Left ventricle myocardium inferior (tissue), 1 donor: ENCODE results near the gene AKAP8L. TPM values are rescaled to one million over a fixed set of nuclear protein-coding genes. Genes with fewer than 3 reads are reported as not detected.
"Not testable (repeated sequence)": the region's sequence is repeated elsewhere in the genome, so short reads cannot be mapped to it uniquely, and the experiment has no call there.

Experiments
- DNase-seq: peaks from one replicate; pipeline ENCODE4 v3.0.0-alpha.2; 2020
- H3K27ac ChIP-seq: fragments of 200-600 bp; replicated peaks from 2 replicates; pipeline ENCODE4 v1.8.0; 2021
- H3K27me3 ChIP-seq: fragments of 200-600 bp; 2 replicates; pipeline ENCODE4 v1.8.0; 2021; ENCODE audit warnings: low read depth
- H3K36me3 ChIP-seq: fragments of 200-600 bp; 2 replicates; pipeline ENCODE4 v1.8.0; 2021
- H3K4me1 ChIP-seq: fragments of 200-600 bp; 2 replicates; pipeline ENCODE4 v1.8.0; 2021
- H3K4me3 ChIP-seq: fragments of 200-600 bp; 2 replicates; pipeline ENCODE4 v1.8.0; 2021; ENCODE audit warnings: mild to moderate bottlenecking, moderate library complexity
- H3K9me3 ChIP-seq: fragments of 200-600 bp; replicated peaks from 2 replicates; pipeline ENCODE4 v1.8.0; 2021
- intact Hi-C: fragments of 100-400 bp; cut with micrococcal nuclease; formaldehyde crosslinking; loops from one replicate; pipeline ENCODE4 v1.11.0; 2022
- total RNA-seq: library from RNA; stranded (reverse); fragmentation: NEBNext Ultra II Directional; extraction: Animal tissue kit (Norgen Biotek cat#: 25700); gene quantifications from one replicate; pipeline ENCODE4 v1.2.1, GENCODE V29; 2021
- TF ChIP-seq, protein P1 (sequence below): fragments of 200-600 bp; IDR thresholded peaks from 2 replicates; pipeline ENCODE4 v1.8.0; 2021; ENCODE audit warnings: antibody characterized with exemption, mild to moderate bottlenecking, borderline replicate concordance
- donor health status: DM: no; HTN: yes; CAD: no; lungs with severe emphysema.

AKAP8L gene
- total RNA-seq, 1 donor from 2014 or later: 74.5 TPM

- no peak for DNase-seq
- TF ChIP-seq, protein P1, sequence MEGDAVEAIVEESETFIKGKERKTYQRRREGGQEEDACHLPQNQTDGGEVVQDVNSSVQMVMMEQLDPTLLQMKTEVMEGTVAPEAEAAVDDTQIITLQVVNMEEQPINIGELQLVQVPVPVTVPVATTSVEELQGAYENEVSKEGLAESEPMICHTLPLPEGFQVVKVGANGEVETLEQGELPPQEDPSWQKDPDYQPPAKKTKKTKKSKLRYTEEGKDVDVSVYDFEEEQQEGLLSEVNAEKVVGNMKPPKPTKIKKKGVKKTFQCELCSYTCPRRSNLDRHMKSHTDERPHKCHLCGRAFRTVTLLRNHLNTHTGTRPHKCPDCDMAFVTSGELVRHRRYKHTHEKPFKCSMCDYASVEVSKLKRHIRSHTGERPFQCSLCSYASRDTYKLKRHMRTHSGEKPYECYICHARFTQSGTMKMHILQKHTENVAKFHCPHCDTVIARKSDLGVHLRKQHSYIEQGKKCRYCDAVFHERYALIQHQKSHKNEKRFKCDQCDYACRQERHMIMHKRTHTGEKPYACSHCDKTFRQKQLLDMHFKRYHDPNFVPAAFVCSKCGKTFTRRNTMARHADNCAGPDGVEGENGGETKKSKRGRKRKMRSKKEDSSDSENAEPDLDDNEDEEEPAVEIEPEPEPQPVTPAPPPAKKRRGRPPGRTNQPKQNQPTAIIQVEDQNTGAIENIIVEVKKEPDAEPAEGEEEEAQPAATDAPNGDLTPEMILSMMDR: no peak
- H3K27ac ChIP-seq: peak overlapping the region; percentile 23
- H3K9me3 ChIP-seq: no peaks in the 10 kb centered on the region
- H3K27me3 ChIP-seq: no peaks in the 10 kb centered on the region
- H3K4me1 ChIP-seq: peaks cover 16% of the 10 kb centered on the region
- H3K36me3 ChIP-seq: peaks cover 60% of the 10 kb centered on the region
- no peak overlapping the region for H3K4me3 ChIP-seq
- intact Hi-C loops: no loop called here
Measured at GRCh38 chr19:15353908-15354307, 64.9 kb downstream of the AKAP8L start.

GRCh38 chr19:15352535-15352934 is 66.3 kb downstream of the AKAP8L start:
- H3K27ac ChIP-seq, H3K27me3 ChIP-seq: not testable (repeated sequence)

GRCh38 chr19:15341328-15341727 is 77.5 kb downstream of the AKAP8L start:
- H3K36me3 ChIP-seq, intact Hi-C loops, H3K27ac ChIP-seq, H3K9me3 ChIP-seq, DNase-seq, H3K27me3 ChIP-seq, H3K4me3 ChIP-seq: not testable (repeated sequence)
- peaks cover 13% of the 10 kb centered on the region for H3K4me1 ChIP-seq

More at GRCh38 chr19:15352535-15352934, 66.3 kb downstream of the AKAP8L start:
- H3K9me3 ChIP-seq, H3K4me3 ChIP-seq, DNase-seq, intact Hi-C loops: not testable (repeated sequence)
- peaks cover 16% of the 10 kb centered on the region for H3K4me1 ChIP-seq
- peaks cover 46% of the 10 kb centered on the region for H3K36me3 ChIP-seq

- Histone ChIP-seq H3K9me3 (no peaks in the 10 kb centered on the region), H3K36me3 (peaks cover 8% of the 10 kb centered on the region), H3K4me3 (no peak overlapping the region), H3K27ac (no peak overlapping the region), H3K27me3 (no peaks in the 10 kb centered on the region), H3K4me1 (peaks cover 24% of the 10 kb centered on the region)
- intact Hi-C loops: no loop called here
- no peak for DNase-seq
- TF ChIP-seq, protein P1: no peak
Measured at GRCh38 chr19:15340086-15340485, 78.7 kb downstream of the AKAP8L start.

DNA sequence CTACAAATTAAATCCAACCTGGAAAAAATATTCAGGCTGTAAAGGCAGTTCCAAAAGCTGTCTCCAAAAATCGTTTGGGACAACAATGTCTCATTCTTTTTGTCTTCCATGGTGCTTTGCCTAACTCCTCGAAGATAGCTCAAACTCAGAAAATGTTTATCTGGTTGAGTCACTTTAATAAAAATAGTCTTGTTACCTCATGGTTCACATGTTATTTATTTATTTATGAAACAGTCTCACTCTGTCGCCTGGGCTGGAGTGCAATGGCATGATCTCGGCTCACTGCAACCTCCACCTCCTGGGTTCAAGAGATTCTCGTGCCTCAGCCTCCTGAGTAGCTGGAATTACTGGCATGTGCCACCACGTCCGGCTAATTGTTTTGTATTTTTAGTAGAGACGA is 81.6 kb downstream of the AKAP8L start:
- no peak for DNase-seq
- peak overlapping the region; percentile 55 for H3K27ac ChIP-seq
- H3K4me1 ChIP-seq: peaks cover 43% of the 10 kb centered on the region
- no peaks in the 10 kb centered on the region for H3K36me3 ChIP-seq
- no peak overlapping the region for H3K4me3 ChIP-seq
- H3K27me3 ChIP-seq: no peaks in the 10 kb centered on the region
- TF ChIP-seq, protein P1: no peak
- no peaks in the 10 kb centered on the region for H3K9me3 ChIP-seq
- intact Hi-C loops: no loop called here

- DNase-seq, H3K36me3 ChIP-seq, H3K27me3 ChIP-seq, intact Hi-C loops, H3K4me3 ChIP-seq, H3K9me3 ChIP-seq: not testable (repeated sequence)
- peaks cover 49% of the 10 kb centered on the region for H3K4me1 ChIP-seq
- peak overlapping the region; percentile 55 for H3K27ac ChIP-seq
Measured at GRCh38 chr19:15335992-15336391, 82.8 kb downstream of the AKAP8L start.

- H3K4me1 ChIP-seq: peaks cover 82% of the 10 kb centered on the region
Measured at GRCh38 chr19:15332311-15332996, 86.3 kb downstream of the AKAP8L start, which contains the start of gene BRD4. TSS of gene BRD4 (minus strand) at chr19:15332539. CDS start at chr19:15273099, 59,440 bp downstream.

More at GRCh38 chr19:15332311-15332996, 86.3 kb downstream of the AKAP8L start, which contains the start of gene BRD4:
- intact Hi-C loops: no loop called here
- TF ChIP-seq, protein P1: no peak
- H3K9me3 ChIP-seq: no peaks in the 10 kb centered on the region
- peak within 1 kb of the TSS; percentile 78 for H3K4me3 ChIP-seq
- no peaks in the 10 kb centered on the region for H3K36me3 ChIP-seq
- peak; percentile 77 for DNase-seq
- H3K27ac ChIP-seq: peak within 1 kb of the TSS; percentile 96
- no peaks in the 10 kb centered on the region for H3K27me3 ChIP-seq
